ENCODE measurements around the gene SLC2A13. TPM values are rescaled to one million over a fixed set of nuclear protein-coding genes. Genes with fewer than 3 reads are reported as not detected.

Gene SLC2A13
- total RNA-seq, 1 experiment from 2014 or later, result 1.7 TPM

DNA sequence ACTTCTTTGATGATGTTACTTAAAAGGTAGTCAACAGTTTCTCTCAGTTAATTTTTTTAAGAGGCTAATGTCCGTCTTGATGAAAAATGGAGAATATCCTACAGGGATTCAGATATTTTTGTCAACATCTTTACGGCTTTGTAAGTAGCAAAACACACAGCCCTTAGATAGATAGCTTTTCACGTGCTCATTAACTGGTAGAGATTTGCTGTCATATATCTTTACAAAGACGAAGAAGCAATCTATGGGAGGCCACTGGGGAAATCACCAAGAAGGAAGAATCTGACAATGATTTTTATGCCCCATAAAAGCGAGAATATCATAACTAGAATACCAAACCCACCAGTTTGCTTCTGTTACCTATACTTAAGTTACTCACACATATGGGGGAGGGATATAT, 121.2 kb downstream of the SLC2A13 start:
- ChIA-PET POLR2A (no interaction called here), CTCF (interaction anchor here (0.5 to 1.2 kb wide), 3 partner anchors 27 to 507 kb away, joined by 3 to 4 read pairs (median 3); no protein-coding TSS in a partner anchor)
- Mint-ChIP-seq H3K36me3 (ENCODE audit: insufficient read depth, unreplicated experiment) (no peaks in the 10 kb centered on the region), H3K4me1 (ENCODE audit: insufficient read depth, unreplicated experiment) (no peaks in the 10 kb centered on the region), H3K27me3 (ENCODE audit: insufficient read depth, unreplicated experiment) (no peaks in the 10 kb centered on the region), H3K27ac (ENCODE audit: low read depth, unreplicated experiment) (no peak overlapping the region), H3K4me3 (ENCODE audit: unreplicated experiment) (no peak overlapping the region), H3K9me3 (ENCODE audit: unreplicated experiment) (no peaks in the 10 kb centered on the region)
- BruUV-seq (replicated peaks), result no TSS peak
- intact Hi-C loops (cut with micrococcal nuclease), result no loop called here
- DNase-seq (ENCODE audit: unreplicated experiment), result no peak
- TF ChIP-seq, protein P1, sequence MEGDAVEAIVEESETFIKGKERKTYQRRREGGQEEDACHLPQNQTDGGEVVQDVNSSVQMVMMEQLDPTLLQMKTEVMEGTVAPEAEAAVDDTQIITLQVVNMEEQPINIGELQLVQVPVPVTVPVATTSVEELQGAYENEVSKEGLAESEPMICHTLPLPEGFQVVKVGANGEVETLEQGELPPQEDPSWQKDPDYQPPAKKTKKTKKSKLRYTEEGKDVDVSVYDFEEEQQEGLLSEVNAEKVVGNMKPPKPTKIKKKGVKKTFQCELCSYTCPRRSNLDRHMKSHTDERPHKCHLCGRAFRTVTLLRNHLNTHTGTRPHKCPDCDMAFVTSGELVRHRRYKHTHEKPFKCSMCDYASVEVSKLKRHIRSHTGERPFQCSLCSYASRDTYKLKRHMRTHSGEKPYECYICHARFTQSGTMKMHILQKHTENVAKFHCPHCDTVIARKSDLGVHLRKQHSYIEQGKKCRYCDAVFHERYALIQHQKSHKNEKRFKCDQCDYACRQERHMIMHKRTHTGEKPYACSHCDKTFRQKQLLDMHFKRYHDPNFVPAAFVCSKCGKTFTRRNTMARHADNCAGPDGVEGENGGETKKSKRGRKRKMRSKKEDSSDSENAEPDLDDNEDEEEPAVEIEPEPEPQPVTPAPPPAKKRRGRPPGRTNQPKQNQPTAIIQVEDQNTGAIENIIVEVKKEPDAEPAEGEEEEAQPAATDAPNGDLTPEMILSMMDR (IDR thresholded peaks at IDR 0.05; ENCODE audit: unreplicated experiment), result no peak

DNA sequence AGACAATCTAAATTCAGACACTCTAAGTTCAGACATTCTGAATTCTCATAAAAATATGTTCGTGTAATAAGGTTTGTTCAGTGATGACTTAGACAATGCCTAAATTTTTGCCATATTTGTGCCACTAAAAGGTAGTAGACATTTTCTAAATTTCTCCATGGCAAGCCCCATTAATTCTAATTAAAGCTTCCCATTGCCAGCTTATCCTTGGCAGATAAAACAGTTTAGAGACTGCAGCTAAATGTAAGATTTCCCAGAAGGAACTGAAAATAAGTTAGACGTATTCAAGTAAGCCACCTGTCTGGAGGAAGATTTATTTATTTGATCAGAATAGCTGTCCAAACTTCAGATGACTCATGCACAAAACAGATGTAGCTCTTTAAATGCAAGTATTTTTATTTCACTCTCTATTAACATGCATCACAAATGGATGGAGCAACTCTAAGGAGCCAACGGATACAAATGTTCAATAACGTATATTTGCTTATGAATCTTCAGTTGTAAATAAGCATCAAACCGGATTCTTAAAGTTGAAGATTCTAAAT, 130.4 kb downstream of the SLC2A13 start:
- H3K4me3 Mint-ChIP-seq (ENCODE audit: unreplicated experiment), result no peak overlapping the region
- BruUV-seq (replicated peaks), result no TSS peak
- no peaks in the 10 kb centered on the region for H3K4me1 Mint-ChIP-seq (ENCODE audit: insufficient read depth, unreplicated experiment)
- no peaks in the 10 kb centered on the region for H3K36me3 Mint-ChIP-seq (ENCODE audit: insufficient read depth, unreplicated experiment)
- no peaks in the 10 kb centered on the region for H3K27me3 Mint-ChIP-seq (ENCODE audit: insufficient read depth, unreplicated experiment)
- H3K27ac Mint-ChIP-seq (ENCODE audit: low read depth, unreplicated experiment), result no peak overlapping the region
- no peak for DNase-seq (ENCODE audit: unreplicated experiment)
- H3K9me3 Mint-ChIP-seq (ENCODE audit: unreplicated experiment), result peaks cover 3% of the 10 kb centered on the region
- ChIA-PET CTCF (interaction anchor here (0.6 to 1.5 kb wide), 2 partner anchors 12 to 19 kb away, joined by 3 to 5 read pairs; no protein-coding TSS in a partner anchor), POLR2A (no interaction called here)
- intact Hi-C loops (cut with micrococcal nuclease), result no loop called here
- TF ChIP-seq, protein P1 (IDR thresholded peaks at IDR 0.05; ENCODE audit: unreplicated experiment), result no peak

DNA sequence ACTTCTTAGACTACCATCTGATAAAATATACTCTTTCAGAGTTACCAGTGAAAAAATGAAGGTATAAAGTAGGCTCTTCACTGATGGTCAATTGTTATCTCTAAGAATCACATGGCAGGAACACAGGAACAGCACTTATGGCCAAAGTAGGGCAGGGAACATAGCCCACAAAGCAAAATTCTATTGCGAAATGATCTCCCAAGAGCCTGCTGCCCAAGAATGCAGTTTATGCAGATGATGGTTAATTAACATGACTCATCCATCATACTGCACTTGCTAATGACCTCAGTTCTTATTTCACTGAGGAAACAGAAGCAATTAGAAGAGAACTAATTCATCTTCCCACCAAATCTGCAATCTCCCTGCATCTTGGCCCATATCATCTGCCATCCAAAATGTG, 133.8 kb downstream of the SLC2A13 start:
- BruUV-seq (replicated peaks), result no TSS peak
- no peaks in the 10 kb centered on the region for H3K36me3 Mint-ChIP-seq (ENCODE audit: insufficient read depth, unreplicated experiment)
- CTCF ChIA-PET, result no interaction called here

DNA sequence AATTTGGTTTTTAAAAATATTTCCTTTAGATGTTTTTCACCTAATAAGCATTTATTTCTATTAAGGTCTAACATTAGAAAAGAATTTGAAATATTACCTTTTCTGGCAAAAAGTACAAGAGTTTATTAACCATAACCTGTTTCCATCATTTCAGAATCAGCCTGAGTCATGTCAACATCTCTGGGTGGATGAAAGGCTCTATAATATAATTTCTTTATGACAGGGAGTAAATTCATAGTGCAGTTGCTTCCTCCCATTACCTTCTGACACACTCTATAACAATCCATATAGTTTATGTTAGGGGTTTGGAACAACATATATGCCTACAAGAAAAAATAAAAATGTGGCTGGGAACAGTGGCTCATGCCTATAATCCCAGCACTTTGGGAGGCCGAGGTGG, 134.5 kb downstream of the SLC2A13 start:
- Mint-ChIP-seq H3K27me3 (ENCODE audit: insufficient read depth, unreplicated experiment) (no peaks in the 10 kb centered on the region), H3K4me1 (ENCODE audit: insufficient read depth, unreplicated experiment) (no peaks in the 10 kb centered on the region), H3K36me3 (ENCODE audit: insufficient read depth, unreplicated experiment) (no peaks in the 10 kb centered on the region), H3K27ac (ENCODE audit: low read depth, unreplicated experiment) (no peak overlapping the region), H3K9me3 (ENCODE audit: unreplicated experiment) (peaks cover 13% of the 10 kb centered on the region), H3K4me3 (ENCODE audit: unreplicated experiment) (no peak overlapping the region)
- TF ChIP-seq, protein P1 (IDR thresholded peaks at IDR 0.05; ENCODE audit: unreplicated experiment), result no peak
- CTCF ChIA-PET, result no interaction called here
- POLR2A ChIA-PET, result interaction anchor here (0.6 to 0.7 kb wide), 2 partner anchors 98 to 253 kb away, joined by 3 to 4 read pairs; no protein-coding TSS in a partner anchor
- no TSS peak for BruUV-seq (replicated peaks)
- intact Hi-C loops (cut with micrococcal nuclease), result no loop called here
- DNase-seq (ENCODE audit: unreplicated experiment), result no peak

More for the DNA sequence above, 133.8 kb downstream of the SLC2A13 start:
- Mint-ChIP-seq H3K9me3 (ENCODE audit: unreplicated experiment) (peaks cover 13% of the 10 kb centered on the region), H3K27me3 (ENCODE audit: insufficient read depth, unreplicated experiment) (no peaks in the 10 kb centered on the region), H3K4me1 (ENCODE audit: insufficient read depth, unreplicated experiment) (no peaks in the 10 kb centered on the region), H3K27ac (ENCODE audit: low read depth, unreplicated experiment) (no peak overlapping the region), H3K4me3 (ENCODE audit: unreplicated experiment) (no peak overlapping the region)
- intact Hi-C loops (cut with micrococcal nuclease), result no loop called here
- DNase-seq (ENCODE audit: unreplicated experiment), result peak; percentile 8
- TF ChIP-seq, protein P1 (IDR thresholded peaks at IDR 0.05; ENCODE audit: unreplicated experiment), result no peak
- POLR2A ChIA-PET, result no interaction called here

All from MCF 10A (cell line).